ENCODE measurements around the gene MRPS25. TPM values are rescaled to one million over a fixed set of nuclear protein-coding genes. Genes with fewer than 3 reads are reported as not detected.
A peak's percentile ranks its signal among the peaks of the same experiment; 100 is the strongest.

The MRPS25 gene
- polyA plus RNA-seq, 3 donors = 23.7 to 60.7 (median 24.6) TPM

DNA sequence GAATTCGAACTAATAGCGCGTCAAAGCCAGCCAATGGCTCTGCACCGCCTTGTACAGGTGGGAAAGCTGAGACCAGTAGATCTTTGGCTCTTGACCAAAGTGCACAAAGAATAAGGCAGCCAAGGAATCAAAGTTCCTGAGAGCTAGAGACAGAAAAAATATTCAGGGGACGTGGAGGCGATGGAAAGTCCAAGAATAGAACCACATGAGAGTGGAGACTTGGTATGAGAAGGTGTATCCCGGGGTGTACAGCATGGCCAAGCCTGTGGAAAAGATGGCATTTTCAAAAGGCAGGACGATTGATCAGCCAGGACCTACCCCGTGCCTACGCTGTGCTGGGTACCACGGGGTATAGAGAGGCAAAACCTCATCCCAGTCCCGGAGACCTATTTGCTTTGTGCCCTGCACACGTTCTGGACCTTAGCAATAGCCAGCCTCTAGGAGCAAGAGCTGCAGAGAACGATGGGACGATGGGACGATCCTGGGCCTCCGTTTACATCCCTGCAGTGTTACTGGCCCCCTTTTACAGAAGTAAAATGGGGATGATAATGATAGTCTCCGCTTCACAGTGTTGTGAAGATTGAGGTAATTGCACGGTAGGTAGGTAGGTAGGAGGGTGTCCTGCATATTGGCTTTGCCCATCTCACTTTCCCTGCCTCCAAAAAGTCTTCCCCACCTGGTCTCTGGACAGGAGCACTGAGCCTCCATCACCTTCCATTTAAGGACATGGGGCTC is 34.4 kb upstream of the MRPS25 start:
- peak overlapping the region; percentile 93 for H3K9ac ChIP-seq (ENCODE audit: insufficient read depth, low read length, poor library complexity, severe bottlenecking)
- Mint-ChIP-seq H3K27me3 (ENCODE audit: low read depth in 3 of 3) (no peaks in the 10 kb centered on the region), H3K4me3 (peak overlapping the region; percentile 88 to 100), H3K9me3 (no peaks in the 10 kb centered on the region), H3K36me3 (peaks cover 16 to 21% of the 10 kb centered on the region in 2 donors), H3K27ac (peak overlapping the region; percentile 73 to 96 (median 91)), H3K4me1 (peaks cover 41% of the 10 kb centered on the region)
- H3K79me2 ChIP-seq (ENCODE audit: insufficient read depth, low read length) = peaks cover 30% of the 10 kb centered on the region
- no peak for DNase-seq
- H3K27me3 ChIP-seq (ENCODE audit: control insufficient read depth in 2 of 2, insufficient read depth in 2 of 2, low read length in 2 of 2) = no peaks in the 10 kb centered on the region
- peaks cover 15 to 24% of the 10 kb centered on the region in 2 donors for H3K36me3 ChIP-seq (replicated peaks in 1 of 2; ENCODE audit: control insufficient read depth in 1 of 2, insufficient read depth in 2 of 2, low read length in 2 of 2)
- peak overlapping the region; percentile 92 for H3K4me2 ChIP-seq (replicated peaks; ENCODE audit: extremely low read depth, low read length, poor library complexity, severe bottlenecking)
- H2AFZ ChIP-seq (ENCODE audit: insufficient read depth, low read depth, low read length, poor library complexity, severe bottlenecking) = peak overlapping the region; percentile 94
- WGBS (ENCODE audit: insufficient coverage) = 12% methylated on average over 16 of the region's 19 CpGs
- TF ChIP-seq, protein P1, sequence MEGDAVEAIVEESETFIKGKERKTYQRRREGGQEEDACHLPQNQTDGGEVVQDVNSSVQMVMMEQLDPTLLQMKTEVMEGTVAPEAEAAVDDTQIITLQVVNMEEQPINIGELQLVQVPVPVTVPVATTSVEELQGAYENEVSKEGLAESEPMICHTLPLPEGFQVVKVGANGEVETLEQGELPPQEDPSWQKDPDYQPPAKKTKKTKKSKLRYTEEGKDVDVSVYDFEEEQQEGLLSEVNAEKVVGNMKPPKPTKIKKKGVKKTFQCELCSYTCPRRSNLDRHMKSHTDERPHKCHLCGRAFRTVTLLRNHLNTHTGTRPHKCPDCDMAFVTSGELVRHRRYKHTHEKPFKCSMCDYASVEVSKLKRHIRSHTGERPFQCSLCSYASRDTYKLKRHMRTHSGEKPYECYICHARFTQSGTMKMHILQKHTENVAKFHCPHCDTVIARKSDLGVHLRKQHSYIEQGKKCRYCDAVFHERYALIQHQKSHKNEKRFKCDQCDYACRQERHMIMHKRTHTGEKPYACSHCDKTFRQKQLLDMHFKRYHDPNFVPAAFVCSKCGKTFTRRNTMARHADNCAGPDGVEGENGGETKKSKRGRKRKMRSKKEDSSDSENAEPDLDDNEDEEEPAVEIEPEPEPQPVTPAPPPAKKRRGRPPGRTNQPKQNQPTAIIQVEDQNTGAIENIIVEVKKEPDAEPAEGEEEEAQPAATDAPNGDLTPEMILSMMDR (IDR thresholded peaks at IDR 0.05) = no peak
- peak overlapping the region; percentile 65 to 88 (median 84) for H3K4me3 ChIP-seq (replicated peaks in 1 of 3; ENCODE audit: low read depth in 2 of 3, low read length in 3 of 3)
- intact Hi-C loops (cut with micrococcal nuclease) = loop anchor here (10.0 kb wide), 2 partner anchors 105 to 155 kb away; partner anchors contain the start of genes CAPN7 (in 1 of the 2) and NR2C2 (in 1 of the 2)
- H3K9me3 ChIP-seq (replicated peaks in 1 of 2; ENCODE audit: control insufficient read depth in 1 of 2, insufficient read depth in 1 of 2, low read length in 2 of 2) = no peaks in the 10 kb centered on the region
- no peaks in the 10 kb centered on the region for H4K20me1 ChIP-seq (ENCODE audit: insufficient read depth, low read length)
- H3K4me1 ChIP-seq (ENCODE audit: control insufficient read depth in 1 of 2, insufficient read depth in 2 of 2, low read length in 2 of 2) = peaks cover 34 to 39% of the 10 kb centered on the region in 2 donors
- peak overlapping the region in 1 of 2 donors; percentile 94 for H3K27ac ChIP-seq (ENCODE audit: low read depth in 1 of 2, low read length in 2 of 2)

DNA sequence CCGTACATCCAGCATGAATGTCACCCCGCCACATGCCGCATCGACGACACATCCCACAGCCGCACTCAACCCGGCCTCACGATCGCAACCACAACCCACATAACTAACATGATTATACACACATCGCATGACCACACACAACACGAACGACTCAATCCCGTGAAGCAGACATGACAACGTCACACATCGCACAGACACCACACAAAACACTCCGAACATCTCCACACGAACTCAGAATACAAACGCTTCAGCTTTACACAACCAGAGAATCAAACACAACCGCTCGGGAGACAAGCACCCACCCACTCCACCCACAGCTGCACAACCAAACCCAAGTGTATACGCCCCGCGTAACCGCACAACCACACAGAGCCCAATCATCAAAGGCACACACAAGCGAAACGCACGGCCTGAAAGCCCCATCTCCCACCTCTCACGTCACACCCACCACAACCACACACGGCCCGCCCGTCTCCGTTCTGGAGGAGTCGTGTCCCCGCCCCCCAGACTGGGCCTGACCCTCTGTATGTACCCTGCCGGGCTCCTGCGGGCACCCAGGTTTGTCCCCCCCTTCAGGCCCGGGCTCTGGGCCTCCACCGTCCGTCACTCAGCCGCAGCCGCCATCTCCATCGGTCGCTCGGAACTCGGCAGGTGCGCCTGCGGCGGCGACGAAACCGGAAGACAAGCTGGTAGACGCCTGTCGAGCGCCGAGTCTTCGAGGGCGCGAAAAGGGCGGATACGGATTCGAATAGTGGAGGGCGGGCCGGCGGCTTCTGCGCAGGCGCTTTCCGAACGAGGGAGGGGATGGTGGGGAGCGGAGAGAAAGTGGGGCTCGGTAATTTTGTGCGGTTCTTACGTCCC is 33.6 kb upstream of the MRPS25 start, which contains the start of gene RBSN:
Gene RBSN, minus strand, starts transcription at position 646 of the 861 bp plus-strand sequence. CDS start 3,028 bp downstream, outside the sequence.
- Histone ChIP-seq H4K20me1 (ENCODE audit: insufficient read depth, low read length) (no peaks in the 10 kb centered on the region), H3K9me3 (replicated peaks in 1 of 2; ENCODE audit: control insufficient read depth in 1 of 2, insufficient read depth in 1 of 2, low read length in 2 of 2) (no peaks in the 10 kb centered on the region), H3K9ac (ENCODE audit: insufficient read depth, low read length, poor library complexity, severe bottlenecking) (peak within 1 kb of the TSS; percentile 93), H3K36me3 (replicated peaks in 1 of 2; ENCODE audit: control insufficient read depth in 1 of 2, insufficient read depth in 2 of 2, low read length in 2 of 2) (peaks cover 23 to 32% of the 10 kb centered on the region in 2 donors), H3K4me1 (ENCODE audit: control insufficient read depth in 1 of 2, insufficient read depth in 2 of 2, low read length in 2 of 2) (peaks cover 34 to 39% of the 10 kb centered on the region in 2 donors), H2AFZ (ENCODE audit: insufficient read depth, low read depth, low read length, poor library complexity, severe bottlenecking) (peak within 1 kb of the TSS; percentile 94), H3K4me3 (replicated peaks in 1 of 3; ENCODE audit: low read depth in 2 of 3, low read length in 3 of 3) (peak within 1 kb of the TSS; percentile 65 to 88 (median 84)), H3K27ac (ENCODE audit: low read depth in 1 of 2, low read length in 2 of 2) (peak within 1 kb of the TSS; percentile 73 to 94), H3K79me2 (ENCODE audit: insufficient read depth, low read length) (peaks cover 30% of the 10 kb centered on the region), H3K27me3 (ENCODE audit: control insufficient read depth in 2 of 2, insufficient read depth in 2 of 2, low read length in 2 of 2) (no peaks in the 10 kb centered on the region), H3K4me2 (replicated peaks; ENCODE audit: extremely low read depth, low read length, poor library complexity, severe bottlenecking) (peak within 1 kb of the TSS; percentile 92)
- Mint-ChIP-seq H3K36me3 (peaks cover 24 to 28% of the 10 kb centered on the region in 2 donors), H3K4me1 (peaks cover 41% of the 10 kb centered on the region), H3K27me3 (ENCODE audit: low read depth in 3 of 3) (no peaks in the 10 kb centered on the region), H3K4me3 (peak within 1 kb of the TSS; percentile 88 to 100), H3K9me3 (no peaks in the 10 kb centered on the region), H3K27ac (peak within 1 kb of the TSS; percentile 82 to 96 (median 91))
- DNase-seq = peak; percentile 90 to 91 (median 90)
- intact Hi-C loops (cut with micrococcal nuclease) = loop anchor here in 1 of 2 donors (10.0 kb wide), 1 partner anchor 154 kb away; the partner anchor contains the start of gene NR2C2
- WGBS (ENCODE audit: insufficient coverage) = under 1% methylated on average over 72 of the region's 72 CpGs
- TF ChIP-seq, protein P1 (IDR thresholded peaks at IDR 0.05) = no peak

All from CD14-positive monocyte (primary cell).